Breast epithelium (tissue), 3 donors: Measurements from ENCODE around the gene INSYN2B.

Source experiments
- CTCF ChIP-seq, 3 donors: fragments of 450-650 bp; IDR thresholded peaks; one replicate each; pipeline ENCODE4 v1.5.1; 2016 to 2017; ENCODE audit warnings: antibody characterized with exemption in 3 of 3, mild to moderate bottlenecking in 3 of 3, moderate library complexity in 3 of 3
- POLR2A ChIP-seq: fragments of 450-650 bp; IDR thresholded peaks from one replicate; pipeline ENCODE4 v1.6.1; 2016; ENCODE audit warnings: antibody characterized with exemption, mild to moderate bottlenecking, moderate library complexity
- POLR2AphosphoS5 ChIP-seq, 3 donors: sonication (generic); formaldehyde crosslinking; IDR thresholded peaks; one replicate each; pipeline ENCODE4 v1.6.1; 2017; ENCODE audit warnings: antibody characterized with exemption in 3 of 3

GRCh38 chr5:169970339-169970738, 10.0 kb downstream of the INSYN2B start:
- TF ChIP-seq CTCF (IDR thresholded peaks at IDR 0.05) (no peak), POLR2A (no peak), POLR2AphosphoS5 (IDR thresholded peaks at IDR 0.05) (no peak)
